Measurements from ENCODE around the gene SF1.

GRCh38 chr11:64754124-64754918 is 24.0 kb downstream of the SF1 start:
- TF ChIP-seq POLR2A (IDR thresholded peaks at IDR 0.05; ENCODE audit: extremely low read depth, insufficient read length), result no peak
- TF ChIP-seq CTCF (IDR thresholded peaks at IDR 0.05; ENCODE audit: low read depth, low read length), result no peak
- TF ChIP-seq MAX (IDR thresholded peaks at IDR 0.05; ENCODE audit: low read depth, low read length), result no peak
